ENCODE results near the gene DNAH12. TPM values are rescaled to one million over a fixed set of nuclear protein-coding genes. Genes with fewer than 3 reads are reported as not detected.
A peak's percentile ranks its signal among the peaks of the same experiment; 100 is the strongest.

DNAH12 gene
- total RNA-seq, 2 experiments from 2014 or later, result 0.19 TPM; not detected in 1

DNA sequence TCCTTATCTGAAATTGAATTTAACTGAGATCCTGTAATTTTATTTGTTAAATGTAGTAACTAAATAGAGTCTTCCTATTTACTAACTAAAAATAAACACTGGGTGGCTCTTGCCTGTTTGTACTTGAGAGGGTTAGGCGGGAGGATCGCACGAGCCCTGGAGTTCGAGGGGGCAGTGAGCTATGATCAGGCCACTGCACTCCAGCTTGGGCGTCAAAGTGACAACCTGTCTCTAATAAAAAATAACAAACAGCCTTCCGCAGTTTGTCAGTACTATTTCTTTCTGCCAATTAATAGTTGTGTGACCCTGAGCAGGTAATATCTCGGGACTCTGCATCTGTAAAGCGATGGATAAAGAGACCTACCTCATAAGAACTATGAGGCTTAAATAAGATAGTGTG is 11.2 kb upstream of the DNAH12 start:
- Mint-ChIP-seq H3K9me3 (no peaks in the 10 kb centered on the region), H3K27me3 (no peaks in the 10 kb centered on the region), H3K27ac (peak overlapping the region; percentile 93), H3K4me1 (ENCODE audit: low read depth) (peaks cover 39% of the 10 kb centered on the region), H3K36me3 (ENCODE audit: low read depth) (peaks cover 40% of the 10 kb centered on the region), H3K4me3 (peak overlapping the region; percentile 94)
- Histone ChIP-seq H3K27me3 (ENCODE audit: control insufficient read depth in 1 of 2, insufficient read depth in 2 of 2, low read length in 2 of 2) (no peaks in the 10 kb centered on the region), H3K36me3 (ENCODE audit: insufficient read depth, low read length) (peaks cover 12% of the 10 kb centered on the region), H3K27ac (ENCODE audit: low read depth in 1 of 2, low read length in 2 of 2) (peak overlapping the region; percentile 84 to 98), H3K4me1 (ENCODE audit: insufficient read depth, low read length) (peaks cover 34% of the 10 kb centered on the region), H3K4me3 (ENCODE audit: low read length) (peak overlapping the region; percentile 88), H3K9me3 (ENCODE audit: control insufficient read depth in 1 of 2, insufficient read depth in 1 of 2, low read length in 2 of 2) (no peaks in the 10 kb centered on the region)
- DNase-seq (no peak), ATAC-seq (ENCODE audit: poor library complexity) (no peak)
- TF ChIP-seq, protein P1, sequence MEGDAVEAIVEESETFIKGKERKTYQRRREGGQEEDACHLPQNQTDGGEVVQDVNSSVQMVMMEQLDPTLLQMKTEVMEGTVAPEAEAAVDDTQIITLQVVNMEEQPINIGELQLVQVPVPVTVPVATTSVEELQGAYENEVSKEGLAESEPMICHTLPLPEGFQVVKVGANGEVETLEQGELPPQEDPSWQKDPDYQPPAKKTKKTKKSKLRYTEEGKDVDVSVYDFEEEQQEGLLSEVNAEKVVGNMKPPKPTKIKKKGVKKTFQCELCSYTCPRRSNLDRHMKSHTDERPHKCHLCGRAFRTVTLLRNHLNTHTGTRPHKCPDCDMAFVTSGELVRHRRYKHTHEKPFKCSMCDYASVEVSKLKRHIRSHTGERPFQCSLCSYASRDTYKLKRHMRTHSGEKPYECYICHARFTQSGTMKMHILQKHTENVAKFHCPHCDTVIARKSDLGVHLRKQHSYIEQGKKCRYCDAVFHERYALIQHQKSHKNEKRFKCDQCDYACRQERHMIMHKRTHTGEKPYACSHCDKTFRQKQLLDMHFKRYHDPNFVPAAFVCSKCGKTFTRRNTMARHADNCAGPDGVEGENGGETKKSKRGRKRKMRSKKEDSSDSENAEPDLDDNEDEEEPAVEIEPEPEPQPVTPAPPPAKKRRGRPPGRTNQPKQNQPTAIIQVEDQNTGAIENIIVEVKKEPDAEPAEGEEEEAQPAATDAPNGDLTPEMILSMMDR (IDR thresholded peaks at IDR 0.05), result no peak
- intact Hi-C loops (cut with DNase I, micrococcal nuclease), result loop anchor here (1.0 to 10.0 kb wide), 7 partner anchors 43 to 749 kb away; partner anchors contain the start of genes ABHD6 (in 1 of the 2), APPL1 (in 1 of the 2), HTD2 (in 1 of the 2) and RPP14 (in 1 of the 2)
- POLR2A ChIA-PET, result interaction anchor here (0.6 to 5.3 kb wide), 12 partner anchors 9 to 751 kb away, joined by 3 to 190 read pairs (median 11); partner anchors contain the start of genes APPL1, ARF4, DENND6A and HTD2
- CTCF ChIA-PET, result interaction anchor here (2.5 kb wide), 1 partner anchor 42 kb away, joined by 8 read pairs; the partner anchor contains the start of gene ARF4

DNA sequence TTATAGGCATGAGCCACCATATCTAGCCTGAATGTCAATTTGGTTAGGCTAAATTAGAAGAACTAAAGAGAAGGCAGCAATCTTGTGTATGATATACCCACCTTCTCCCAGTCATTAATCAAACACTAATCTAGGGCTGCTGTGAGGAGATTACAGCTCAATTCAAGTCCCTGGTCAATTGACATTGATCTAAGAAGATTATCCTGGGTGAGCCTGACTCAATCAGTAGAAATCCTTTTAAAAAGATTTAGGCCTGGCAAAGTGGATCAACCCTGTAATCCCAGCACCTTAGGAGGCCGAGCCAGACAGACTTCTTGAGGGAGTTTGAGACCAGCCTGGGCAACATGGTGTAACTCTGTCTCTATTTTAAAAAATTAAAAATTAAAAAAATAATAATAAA is 2.5 kb upstream of the DNAH12 start:
- Mint-ChIP-seq H3K27ac (no peak overlapping the region), H3K27me3 (peaks cover 15% of the 10 kb centered on the region), H3K4me3 (no peak overlapping the region), H3K36me3 (ENCODE audit: low read depth) (no peaks in the 10 kb centered on the region), H3K4me1 (ENCODE audit: low read depth) (peaks cover 4% of the 10 kb centered on the region), H3K9me3 (no peaks in the 10 kb centered on the region)
- H3K36me3 ChIP-seq (ENCODE audit: insufficient read depth, low read length), result peaks cover 4% of the 10 kb centered on the region
- TF ChIP-seq, protein P1 (IDR thresholded peaks at IDR 0.05), result no peak
- no peak for DNase-seq
- H3K4me1 ChIP-seq (ENCODE audit: insufficient read depth, low read length), result no peaks in the 10 kb centered on the region
- no peaks in the 10 kb centered on the region for H3K9me3 ChIP-seq (ENCODE audit: control insufficient read depth in 1 of 2, insufficient read depth in 1 of 2, low read length in 2 of 2)
- ChIA-PET CTCF (no interaction called here), POLR2A (interaction anchor here (0.9 kb wide), 1 partner anchor 9 kb away, joined by 3 read pairs; the partner anchor contains the start of gene PDE12)
- no peak overlapping the region for H3K4me3 ChIP-seq (ENCODE audit: low read length)
- no peak overlapping the region for H3K27ac ChIP-seq (ENCODE audit: low read depth in 1 of 2, low read length in 2 of 2)
- intact Hi-C loops (cut with DNase I, micrococcal nuclease), result no loop called here
- H3K27me3 ChIP-seq (ENCODE audit: control insufficient read depth in 1 of 2, insufficient read depth in 2 of 2, low read length in 2 of 2), result peaks cover 0 to 5% of the 10 kb centered on the region in 2 experiments
- ATAC-seq (ENCODE audit: poor library complexity), result no peak

DNA sequence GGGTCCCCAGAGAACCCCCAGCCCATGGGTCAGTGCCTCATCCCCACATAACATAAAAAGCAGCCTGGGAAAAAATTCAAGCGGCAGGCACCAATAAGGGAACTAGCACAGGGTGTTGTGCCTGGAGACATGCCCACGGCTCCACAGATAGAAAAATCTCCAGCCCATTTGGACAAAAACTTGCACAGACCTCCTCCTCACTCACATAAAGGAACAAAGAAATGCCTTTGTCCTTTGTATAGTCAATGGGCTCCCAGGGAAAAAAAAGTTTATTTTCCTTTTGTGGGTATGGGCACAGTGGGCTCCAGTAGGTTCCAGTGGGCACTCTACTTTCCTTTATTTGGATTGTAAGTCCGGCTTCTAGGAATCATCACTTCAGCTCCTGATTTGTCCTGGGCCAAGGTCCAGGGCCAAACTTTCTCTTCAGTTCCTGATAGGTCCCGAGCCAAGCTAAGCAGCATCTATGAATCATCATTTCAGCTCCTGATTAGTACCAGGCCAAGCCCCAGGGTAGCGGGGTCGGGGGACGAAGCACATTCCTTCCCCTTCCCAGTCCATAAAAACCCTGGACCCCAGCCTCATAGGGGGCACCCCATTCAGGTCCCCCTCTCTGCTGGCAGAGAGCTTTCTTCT is 1.6 kb upstream of the DNAH12 start:
- Histone ChIP-seq H3K4me1 (ENCODE audit: insufficient read depth, low read length) (no peaks in the 10 kb centered on the region), H3K36me3 (ENCODE audit: insufficient read depth, low read length) (peaks cover 4% of the 10 kb centered on the region), H3K27me3 (ENCODE audit: control insufficient read depth in 1 of 2, insufficient read depth in 2 of 2, low read length in 2 of 2) (peaks cover 0 to 5% of the 10 kb centered on the region in 2 experiments), H3K9me3 (ENCODE audit: control insufficient read depth in 1 of 2, insufficient read depth in 1 of 2, low read length in 2 of 2) (no peaks in the 10 kb centered on the region), H3K4me3 (ENCODE audit: low read length) (no peak overlapping the region), H3K27ac (ENCODE audit: low read depth in 1 of 2, low read length in 2 of 2) (no peak overlapping the region)
- Mint-ChIP-seq H3K9me3 (no peaks in the 10 kb centered on the region), H3K4me1 (ENCODE audit: low read depth) (peaks cover 4% of the 10 kb centered on the region), H3K27ac (no peak overlapping the region), H3K4me3 (no peak overlapping the region), H3K27me3 (peaks cover 15% of the 10 kb centered on the region), H3K36me3 (ENCODE audit: low read depth) (no peaks in the 10 kb centered on the region)
- CTCF ChIA-PET, result no interaction called here
- POLR2A ChIA-PET, result interaction anchor here (0.9 kb wide), 1 partner anchor 10 kb away, joined by 3 read pairs; the partner anchor contains the start of gene PDE12
- no peak for ATAC-seq (ENCODE audit: poor library complexity)
- TF ChIP-seq, protein P1 (IDR thresholded peaks at IDR 0.05), result no peak
- DNase-seq, result no peak
- intact Hi-C loops (cut with DNase I, micrococcal nuclease), result no loop called here
